ENCODE data around the gene TSHB. TPM values are rescaled to one million over a fixed set of nuclear protein-coding genes. Genes with fewer than 3 reads are reported as not detected.
"Not testable (repeated sequence)": the region's sequence is repeated elsewhere in the genome, so short reads cannot be mapped to it uniquely, and the experiment has no call there.

Gene TSHB
- total and polyA plus RNA-seq, 7 experiments from 2014 or later = not detected

- intact Hi-C loops (cut with micrococcal nuclease) = no loop called here
- no peaks in the 10 kb centered on the region for H3K36me3 Mint-ChIP-seq
- no peak overlapping the region for H3K4me3 Mint-ChIP-seq
- Histone ChIP-seq H3K27ac (ENCODE audit: low read depth, low read length) (no peak overlapping the region), H3K9me3 (ENCODE audit: control insufficient read depth in 2 of 3, low read length in 3 of 3) (no peaks in the 10 kb centered on the region), H3K4me1 (ENCODE audit: control insufficient read depth in 2 of 2, insufficient read depth in 2 of 2, low read length in 2 of 2) (no peaks in the 10 kb centered on the region), H3K27me3 (ENCODE audit: control insufficient read depth in 2 of 2, insufficient read depth in 2 of 2, low read length in 2 of 2) (no peaks in the 10 kb centered on the region), H3K4me3 (ENCODE audit: low read length) (no peak overlapping the region), H3K36me3 (ENCODE audit: control insufficient read depth in 2 of 3, insufficient read depth in 3 of 3, low read length in 3 of 3) (no peaks in the 10 kb centered on the region)
- no peak for DNase-seq
- POLR2A ChIA-PET = no interaction called here
- peaks cover 0 to 5% (median 0%) of the 10 kb centered on the region in 5 donors for H3K27me3 Mint-ChIP-seq
- no peak for ATAC-seq
- H3K4me1 Mint-ChIP-seq = no peaks in the 10 kb centered on the region
- CTCF ChIA-PET = no interaction called here
- H3K27ac Mint-ChIP-seq = no peak overlapping the region
- H3K9me3 Mint-ChIP-seq = peaks cover 0 to 5% (median 0%) of the 10 kb centered on the region in 11 donors
Measured at GRCh38 chr1:115012006-115012405, 17.6 kb upstream of the TSHB start.

DNA sequence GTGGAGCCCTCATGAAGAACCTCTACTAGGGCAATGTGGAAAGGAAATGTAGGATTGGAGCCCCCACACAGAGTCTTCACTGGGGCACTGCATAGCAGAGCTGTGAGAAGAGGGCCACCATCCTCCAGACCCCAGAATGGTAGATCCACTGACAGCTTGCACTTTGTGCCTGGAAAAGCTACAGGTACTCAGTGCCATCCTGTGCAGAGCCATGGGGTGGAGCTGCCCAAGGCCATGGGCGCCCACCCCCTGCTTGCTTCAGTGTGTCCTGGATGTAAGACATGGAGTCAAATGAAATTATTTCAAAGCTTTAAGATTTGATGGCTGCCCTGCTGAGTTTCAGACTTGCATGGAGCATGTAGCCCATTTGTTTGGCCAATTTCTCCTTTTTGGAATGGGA, 17.2 kb upstream of the TSHB start:
- intact Hi-C loops (cut with micrococcal nuclease) = no loop called here
- peaks cover 0 to 5% (median 0%) of the 10 kb centered on the region in 11 donors for H3K9me3 Mint-ChIP-seq
- H3K27me3 ChIP-seq (ENCODE audit: control insufficient read depth in 2 of 2, insufficient read depth in 2 of 2, low read length in 2 of 2) = no peaks in the 10 kb centered on the region
- H3K27me3 Mint-ChIP-seq = peaks cover 0 to 5% (median 0%) of the 10 kb centered on the region in 5 donors
- H3K27ac Mint-ChIP-seq = no peak overlapping the region
- H3K4me3 ChIP-seq (ENCODE audit: low read length) = no peak overlapping the region
- ChIA-PET POLR2A (no interaction called here), CTCF (no interaction called here)
- H3K9me3 ChIP-seq (ENCODE audit: control insufficient read depth in 2 of 3, low read length in 3 of 3) = no peaks in the 10 kb centered on the region
- H3K4me1 ChIP-seq (ENCODE audit: control insufficient read depth in 2 of 2, insufficient read depth in 2 of 2, low read length in 2 of 2) = no peaks in the 10 kb centered on the region
- no peaks in the 10 kb centered on the region for H3K36me3 Mint-ChIP-seq
- no peaks in the 10 kb centered on the region for H3K4me1 Mint-ChIP-seq
- no peak for DNase-seq
- H3K36me3 ChIP-seq (ENCODE audit: control insufficient read depth in 2 of 3, insufficient read depth in 3 of 3, low read length in 3 of 3) = no peaks in the 10 kb centered on the region
- H3K27ac ChIP-seq (ENCODE audit: low read depth, low read length) = no peak overlapping the region
- ATAC-seq = no peak
- no peak overlapping the region for H3K4me3 Mint-ChIP-seq

DNA sequence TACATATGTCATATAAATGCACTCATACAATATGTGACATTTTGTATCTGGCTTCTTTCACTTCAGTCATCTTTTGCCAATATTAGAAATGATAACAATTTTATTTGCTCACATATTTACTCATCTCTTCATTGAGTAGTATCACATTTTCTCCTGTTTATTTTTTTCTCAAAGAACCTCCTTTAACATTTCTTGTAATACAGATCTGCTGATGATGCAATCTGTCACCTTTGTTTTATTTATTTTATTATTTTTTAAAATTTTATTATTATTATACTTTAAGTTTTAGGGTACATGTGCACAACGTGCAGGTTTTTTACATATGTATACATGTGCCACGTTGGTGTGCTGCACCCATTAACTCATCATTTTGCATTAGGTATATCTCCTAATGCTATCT, 15.8 kb upstream of the TSHB start:
- Histone ChIP-seq H3K27me3 (ENCODE audit: control insufficient read depth in 2 of 2, insufficient read depth in 2 of 2, low read length in 2 of 2) (no peaks in the 10 kb centered on the region), H3K9me3 (ENCODE audit: control insufficient read depth in 2 of 3, low read length in 3 of 3) (no peaks in the 10 kb centered on the region), H3K4me1 (ENCODE audit: control insufficient read depth in 2 of 2, insufficient read depth in 2 of 2, low read length in 2 of 2) (no peaks in the 10 kb centered on the region), H3K4me3 (ENCODE audit: low read length) (no peak overlapping the region), H3K27ac (ENCODE audit: low read depth, low read length) (no peak overlapping the region), H3K36me3 (ENCODE audit: control insufficient read depth in 2 of 3, insufficient read depth in 3 of 3, low read length in 3 of 3) (no peaks in the 10 kb centered on the region)
- no peak overlapping the region for H3K4me3 Mint-ChIP-seq
- no peak for ATAC-seq
- POLR2A ChIA-PET = no interaction called here
- peaks cover 0 to 5% (median 0%) of the 10 kb centered on the region in 5 donors for H3K36me3 Mint-ChIP-seq
- H3K9me3 Mint-ChIP-seq = peaks cover 0 to 6% (median 4%) of the 10 kb centered on the region in 11 donors
- CTCF ChIA-PET = no interaction called here
- DNase-seq = no peak
- no peak overlapping the region for H3K27ac Mint-ChIP-seq
- peaks cover 0 to 5% (median 4%) of the 10 kb centered on the region in 5 donors for H3K27me3 Mint-ChIP-seq
- intact Hi-C loops (cut with micrococcal nuclease) = no loop called here
- no peaks in the 10 kb centered on the region for H3K4me1 Mint-ChIP-seq

- H3K36me3 Mint-ChIP-seq; ATAC-seq; H3K4me3 ChIP-seq (ENCODE audit: low read length); H3K4me1 ChIP-seq (ENCODE audit: control insufficient read depth in 2 of 2, insufficient read depth in 2 of 2, low read length in 2 of 2); DNase-seq; H3K4me3 Mint-ChIP-seq; H3K9me3 Mint-ChIP-seq; intact Hi-C loops (cut with micrococcal nuclease); CTCF ChIA-PET; H3K27me3 ChIP-seq (ENCODE audit: control insufficient read depth in 2 of 2, insufficient read depth in 2 of 2, low read length in 2 of 2); H3K36me3 ChIP-seq (ENCODE audit: control insufficient read depth in 2 of 3, insufficient read depth in 3 of 3, low read length in 3 of 3); H3K4me1 Mint-ChIP-seq; H3K27ac ChIP-seq (ENCODE audit: low read depth, low read length); H3K27ac Mint-ChIP-seq; POLR2A ChIA-PET; H3K9me3 ChIP-seq (ENCODE audit: control insufficient read depth in 2 of 3, low read length in 3 of 3): not testable (repeated sequence)
- H3K27me3 Mint-ChIP-seq = peaks cover 4 to 33% (median 23%) of the 10 kb centered on the region in 5 donors
Measured at GRCh38 chr1:115019549-115019948, 10.1 kb upstream of the TSHB start.

GRCh38 chr1:115021145-115021544, 8.5 kb upstream of the TSHB start:
- ChIA-PET POLR2A (no interaction called here), CTCF (no interaction called here)
- Mint-ChIP-seq H3K4me3 (no peak overlapping the region), H3K27ac (no peak overlapping the region), H3K27me3 (peaks cover 4 to 33% (median 23%) of the 10 kb centered on the region in 5 donors), H3K36me3 (peaks cover 0 to 9% (median 0%) of the 10 kb centered on the region in 5 donors), H3K9me3 (peaks cover 0 to 6% (median 2%) of the 10 kb centered on the region in 11 donors), H3K4me1 (no peaks in the 10 kb centered on the region)
- no peaks in the 10 kb centered on the region for H3K9me3 ChIP-seq (ENCODE audit: control insufficient read depth in 2 of 3, low read length in 3 of 3)
- intact Hi-C loops (cut with micrococcal nuclease) = no loop called here
- ATAC-seq (no peak), DNase-seq (no peak)
- H3K4me1 ChIP-seq (ENCODE audit: control insufficient read depth in 2 of 2, insufficient read depth in 2 of 2, low read length in 2 of 2) = no peaks in the 10 kb centered on the region
- H3K4me3 ChIP-seq (ENCODE audit: low read length) = no peak overlapping the region
- no peaks in the 10 kb centered on the region for H3K36me3 ChIP-seq (ENCODE audit: control insufficient read depth in 2 of 3, insufficient read depth in 3 of 3, low read length in 3 of 3)
- no peaks in the 10 kb centered on the region for H3K27me3 ChIP-seq (ENCODE audit: control insufficient read depth in 2 of 2, insufficient read depth in 2 of 2, low read length in 2 of 2)
- H3K27ac ChIP-seq (ENCODE audit: low read depth, low read length) = no peak overlapping the region

DNA sequence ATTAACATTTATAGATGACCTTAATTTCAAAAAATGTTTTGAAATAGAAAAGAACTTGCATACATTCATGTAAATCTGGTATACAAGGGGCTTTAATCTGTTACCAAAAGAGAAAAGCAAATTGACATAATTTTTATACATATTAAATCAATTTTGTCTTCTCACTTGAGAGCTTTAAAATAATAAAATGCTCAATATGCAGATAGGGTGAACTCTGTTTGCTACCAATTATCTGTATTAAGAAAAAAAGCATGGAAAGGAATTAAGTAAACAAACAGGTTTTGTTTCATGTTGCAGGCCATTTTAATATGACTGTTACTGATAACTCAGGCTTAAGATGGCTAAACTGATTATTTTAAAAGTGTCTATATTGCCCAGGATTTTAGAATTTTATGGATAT, 6.0 kb upstream of the TSHB start:
- peaks cover 0 to 3% (median 2%) of the 10 kb centered on the region in 11 donors for H3K9me3 Mint-ChIP-seq
- Histone ChIP-seq H3K4me1 (ENCODE audit: control insufficient read depth in 2 of 2, insufficient read depth in 2 of 2, low read length in 2 of 2) (no peaks in the 10 kb centered on the region), H3K4me3 (ENCODE audit: low read length) (no peak overlapping the region), H3K9me3 (ENCODE audit: control insufficient read depth in 2 of 3, low read length in 3 of 3) (no peaks in the 10 kb centered on the region), H3K27me3 (ENCODE audit: control insufficient read depth in 2 of 2, insufficient read depth in 2 of 2, low read length in 2 of 2) (no peaks in the 10 kb centered on the region), H3K27ac (ENCODE audit: low read depth, low read length) (no peak overlapping the region), H3K36me3 (ENCODE audit: control insufficient read depth in 2 of 3, insufficient read depth in 3 of 3, low read length in 3 of 3) (no peaks in the 10 kb centered on the region)
- H3K4me3 Mint-ChIP-seq = no peak overlapping the region
- POLR2A ChIA-PET = no interaction called here
- H3K27me3 Mint-ChIP-seq = peaks cover 9 to 31% (median 20%) of the 10 kb centered on the region in 5 donors
- DNase-seq = no peak
- intact Hi-C loops (cut with micrococcal nuclease) = no loop called here
- no peak for ATAC-seq
- CTCF ChIA-PET = no interaction called here
- H3K36me3 Mint-ChIP-seq = peaks cover 0 to 6% (median 0%) of the 10 kb centered on the region in 5 donors
- no peaks in the 10 kb centered on the region for H3K4me1 Mint-ChIP-seq
- no peak overlapping the region for H3K27ac Mint-ChIP-seq

- Mint-ChIP-seq H3K9me3 (no peaks in the 10 kb centered on the region), H3K36me3 (no peaks in the 10 kb centered on the region), H3K4me1 (no peaks in the 10 kb centered on the region), H3K27me3 (peaks cover 0 to 26% (median 4%) of the 10 kb centered on the region in 5 donors), H3K27ac (no peak overlapping the region), H3K4me3 (no peak overlapping the region)
- Histone ChIP-seq H3K4me1 (ENCODE audit: control insufficient read depth in 2 of 2, insufficient read depth in 2 of 2, low read length in 2 of 2) (no peaks in the 10 kb centered on the region), H3K27me3 (ENCODE audit: control insufficient read depth in 2 of 2, insufficient read depth in 2 of 2, low read length in 2 of 2) (no peaks in the 10 kb centered on the region), H3K9me3 (ENCODE audit: control insufficient read depth in 2 of 3, low read length in 3 of 3) (no peaks in the 10 kb centered on the region), H3K4me3 (ENCODE audit: low read length) (no peak overlapping the region), H3K36me3 (ENCODE audit: control insufficient read depth in 2 of 3, insufficient read depth in 3 of 3, low read length in 3 of 3) (no peaks in the 10 kb centered on the region), H3K27ac (ENCODE audit: low read depth, low read length) (no peak overlapping the region)
- CTCF ChIA-PET = no interaction called here
- POLR2A ChIA-PET = no interaction called here
- no peak for ATAC-seq
- no peak for DNase-seq
- intact Hi-C loops (cut with micrococcal nuclease) = no loop called here
Measured at GRCh38 chr1:115031595-115031994, 2.0 kb downstream of the TSHB start.
